Right lobe of liver (tissue), 6 donors: ENCODE data around the gene KIF11. TPM values are rescaled to one million over a fixed set of nuclear protein-coding genes. Genes with fewer than 3 reads are reported as not detected.
"Not testable (repeated sequence)": the region's sequence is repeated elsewhere in the genome, so short reads cannot be mapped to it uniquely, and the experiment has no call there.

Source experiments
- ATAC-seq, 4 donors: fragments of 200-7000 bp; cut with Tn5 transposase; one replicate each; pipeline ENCODE4 v1.9.1; 2020; ENCODE audit warnings: mild to moderate bottlenecking in 4 of 4, moderate library complexity in 4 of 4
- DNase-seq, 3 donors: peaks; one replicate each; pipeline ENCODE4 v3.0.0-alpha.2; 2020
- H3K27ac ChIP-seq, 3 donors: fragments of 200-600 bp; one replicate each; pipeline ENCODE4 v1.8.0; 2022
- H3K27me3 ChIP-seq, 2 donors: fragments of 200-600 bp; one replicate each; pipeline ENCODE4 v1.8.0; 2022
- H3K36me3 ChIP-seq, 4 donors: fragments of 200-600 bp; sonication (generic) in 1 of 4; one replicate each; pipeline versions ENCODE4 v1.5.1 to v1.8.0; 2017 to 2022; ENCODE audit warnings: control low read depth in 1 of 4
- H3K4me1 ChIP-seq, 4 donors: fragments of 200-600 bp; sonication (generic) in 1 of 4; one replicate each; pipeline versions ENCODE4 v1.5.1 to v1.8.0; 2017 to 2022; ENCODE audit warnings: control low read depth in 1 of 4
- H3K4me3 ChIP-seq, 3 donors: fragments of 200-600 bp; one replicate each; pipeline ENCODE4 v1.8.0; 2022
- H3K9me3 ChIP-seq, 4 donors: fragments of 200-600 bp; sonication (generic) in 1 of 4; one replicate each; pipeline versions ENCODE4 v1.5.1 to v1.8.0; 2017 to 2022; ENCODE audit warnings: control low read depth in 1 of 4
- CTCF ChIP-seq, 4 donors: fragments of 200-600 bp in 3 of 4; fragments of 450-650 bp in 1 of 4; IDR thresholded peaks; one replicate each; pipeline versions ENCODE4 v1.5.1 to v1.8.0; 2016 to 2022; ENCODE audit warnings: antibody characterized with exemption in 4 of 4, mild to moderate bottlenecking in 2 of 4
- POLR2A ChIP-seq: fragments of 450-650 bp; IDR thresholded peaks from one replicate; pipeline ENCODE4 v1.6.1; 2017; ENCODE audit warnings: antibody characterized with exemption, mild to moderate bottlenecking
- WGBS: methylation state at CpG from one replicate; pipeline ENCODE4 v1.1.6; 2018; ENCODE audit warnings: low coverage, low lambda C conversion rate; ENCODE audit not compliant: insufficient coverage; ENCODE audit errors: missing lambda C conversion rate; 5-methylcytosine and 5-hydroxymethylcytosine counted together
- intact Hi-C, 2 donors: fragments of 100-400 bp; cut with DNase I; formaldehyde crosslinking; loops; one replicate each; pipeline versions ENCODE4 v1.11.2 to v1.14.1; 2022
- total RNA-seq, 6 experiments: library from RNA; depleted of rRNA in 2 of 6; stranded (reverse); fragments of >200 nt in 2 of 6; fragmentation: NEBNext Ultra II Directional in 3 of 6; extraction: Animal tissue kit (Norgen Biotek cat#: 25700) in 3 of 6; gene quantifications; one replicate each; pipeline versions ENCODE4 v1.1.0 to v1.2.4, GENCODE V29; 2016 to 2023
- donor health status: DM: no; HTN: yes; CAD: no.
- donor health status: DM: no; HTN: no; CAD: no.
- donor health status: DM: no; HTN: no; CAD: no.
- donor health status: DM: no; HTN: yes; CAD: no.
- donor health status: DM: no; HTN: yes; CAD: no.

KIF11 gene
- total RNA-seq, 6 experiments from 2014 or later, result 0.35 to 1.4 (median 0.83) TPM

DNA sequence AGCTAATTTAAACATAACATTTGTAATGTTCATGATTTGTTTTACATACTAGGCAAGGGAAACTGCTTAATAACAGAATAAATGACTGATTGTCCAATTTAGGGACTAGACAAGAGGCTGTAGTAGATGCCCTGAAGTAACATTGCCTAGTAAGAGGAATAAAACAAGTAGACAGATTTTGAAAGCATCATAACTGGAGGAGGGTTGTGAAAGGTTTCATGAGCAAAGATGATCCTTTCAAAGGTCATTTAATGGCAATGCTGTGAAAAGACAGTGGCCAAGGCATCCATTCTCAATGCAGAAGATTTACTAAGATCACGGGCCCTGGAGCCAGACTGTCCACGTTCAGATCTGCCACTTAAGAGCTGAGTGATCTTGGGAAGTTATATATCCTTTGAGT is 52.0 kb downstream of the KIF11 start:
- 91% methylated on average over 2 of the region's 2 CpGs for WGBS
- H3K36me3 ChIP-seq, result no peaks in the 10 kb centered on the region
- H3K27me3 ChIP-seq, result no peaks in the 10 kb centered on the region
- intact Hi-C loops, result no loop called here
- ATAC-seq, result no peak
- no peak for DNase-seq
- no peaks in the 10 kb centered on the region for H3K9me3 ChIP-seq
- TF ChIP-seq CTCF (IDR thresholded peaks at IDR 0.05), result no peak
- TF ChIP-seq POLR2A, result no peak
- peaks cover 0 to 6% (median 0%) of the 10 kb centered on the region in 4 donors for H3K4me1 ChIP-seq
- no peak overlapping the region for H3K27ac ChIP-seq
- no peak overlapping the region for H3K4me3 ChIP-seq

- WGBS, result 97% methylated on average over 3 of the region's 3 CpGs
- H3K36me3 ChIP-seq, H3K27me3 ChIP-seq, ATAC-seq, H3K27ac ChIP-seq, H3K4me3 ChIP-seq, H3K9me3 ChIP-seq, H3K4me1 ChIP-seq, intact Hi-C loops, DNase-seq: not testable (repeated sequence)
These were observed 57.9 kb downstream of the KIF11 start for GRCh38 chr10:92650864-92651263.

GRCh38 chr10:92655426-92655825 is 62.5 kb downstream of the KIF11 start:
- no peaks in the 10 kb centered on the region for H3K4me1 ChIP-seq
- H3K27ac ChIP-seq, result no peak overlapping the region
- intact Hi-C loops, result no loop called here
- WGBS, result 100% methylated on average over 1 of the region's 1 CpG
- TF ChIP-seq CTCF (IDR thresholded peaks at IDR 0.05), result no peak
- TF ChIP-seq POLR2A, result no peak
- H3K36me3 ChIP-seq, result no peaks in the 10 kb centered on the region
- no peaks in the 10 kb centered on the region for H3K9me3 ChIP-seq
- ATAC-seq, result no peak
- no peak overlapping the region for H3K4me3 ChIP-seq
- DNase-seq, result no peak
- H3K27me3 ChIP-seq, result no peaks in the 10 kb centered on the region

DNA sequence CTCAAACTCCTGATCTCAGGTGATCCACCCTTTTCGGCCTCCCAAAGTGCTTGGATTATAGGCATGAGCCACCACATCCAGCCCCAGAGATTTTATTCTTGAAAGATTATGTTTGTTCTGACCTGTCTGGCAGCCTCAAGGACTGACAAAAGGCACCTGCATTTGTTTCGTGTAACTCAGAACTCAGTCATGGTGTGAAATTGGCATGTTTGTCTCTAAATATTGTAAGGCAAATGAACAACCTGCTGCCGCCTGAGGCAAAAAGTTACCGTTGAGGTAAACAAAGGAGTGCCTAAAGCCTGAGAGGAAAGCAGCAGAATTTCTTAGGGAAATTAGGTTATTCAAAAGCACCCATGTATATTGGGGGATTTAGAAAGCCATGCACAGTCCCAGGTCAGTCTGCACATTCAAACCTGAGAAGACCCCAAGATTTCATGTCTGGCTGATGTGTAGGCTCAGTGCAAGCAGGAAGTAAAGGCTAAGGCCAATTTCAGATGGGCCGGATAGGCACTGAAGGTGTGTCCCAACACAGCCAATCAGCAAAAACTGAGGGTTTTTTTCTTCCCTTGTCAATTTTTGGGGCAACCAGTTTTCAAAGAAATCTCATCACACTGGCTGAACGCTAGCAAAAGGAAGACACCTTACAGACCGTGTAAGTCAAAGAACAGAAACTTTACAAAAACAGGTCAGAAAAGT is 63.5 kb downstream of the KIF11 start:
- ATAC-seq (no peak), DNase-seq (no peak)
- intact Hi-C loops, result no loop called here
- no peak for TF ChIP-seq POLR2A
- no peak for TF ChIP-seq CTCF (IDR thresholded peaks at IDR 0.05)
- WGBS, result 89% methylated on average over 5 of the region's 7 CpGs
- Histone ChIP-seq H3K27me3 (no peaks in the 10 kb centered on the region), H3K27ac (no peak overlapping the region), H3K36me3 (no peaks in the 10 kb centered on the region), H3K4me3 (no peak overlapping the region), H3K4me1 (no peaks in the 10 kb centered on the region), H3K9me3 (no peaks in the 10 kb centered on the region)

- Histone ChIP-seq H3K9me3 (no peaks in the 10 kb centered on the region), H3K27ac (no peak overlapping the region), H3K36me3 (no peaks in the 10 kb centered on the region), H3K27me3 (no peaks in the 10 kb centered on the region), H3K4me3 (no peak overlapping the region), H3K4me1 (no peaks in the 10 kb centered on the region)
- TF ChIP-seq POLR2A (no peak), CTCF (IDR thresholded peaks at IDR 0.05) (no peak)
- intact Hi-C loops, result no loop called here
- ATAC-seq (no peak), DNase-seq (no peak)
- 78% methylated on average over 5 of the region's 5 CpGs for WGBS
These were observed 64.1 kb downstream of the KIF11 start for GRCh38 chr10:92657024-92657423.
